Esophagus (tissue), 2 donors: Measurements from ENCODE around the gene FHDC1. TPM values are rescaled to one million over a fixed set of nuclear protein-coding genes. Genes with fewer than 3 reads are reported as not detected.

Source experiments
- H3K27ac ChIP-seq, 2 donors: one replicate each; pipeline ENCODE4 v1.5.1; 2013; ENCODE audit warnings: low read depth in 2 of 2, mild to moderate bottlenecking in 2 of 2, inconsistent platforms in 1 of 2, low read length in 1 of 2, moderate library complexity in 1 of 2
- H3K27me3 ChIP-seq, 2 donors: one replicate each; pipeline ENCODE4 v1.6.1; 2013; ENCODE audit warnings: low read length in 2 of 2, control low read depth in 1 of 2, mild to moderate bottlenecking in 1 of 2; ENCODE audit not compliant: insufficient read depth in 2 of 2, control insufficient read depth in 1 of 2
- H3K36me3 ChIP-seq, 2 donors: one replicate each; pipeline ENCODE4 v1.6.1; 2013; ENCODE audit warnings: low read length in 1 of 2; ENCODE audit not compliant: control insufficient read depth in 2 of 2, insufficient read depth in 2 of 2
- H3K4me1 ChIP-seq, 2 donors: one replicate each; pipeline ENCODE4 v1.6.1; 2013; ENCODE audit warnings: low read length in 1 of 2; ENCODE audit not compliant: control insufficient read depth in 2 of 2, insufficient read depth in 2 of 2
- H3K4me3 ChIP-seq, 2 donors: one replicate each; pipeline ENCODE4 v1.5.1; 2013; ENCODE audit warnings: low read length in 2 of 2, mild to moderate bottlenecking in 2 of 2, low read depth in 1 of 2, moderate library complexity in 1 of 2
- H3K9me3 ChIP-seq, 2 donors: one replicate each; pipeline ENCODE4 v1.6.1; 2013; ENCODE audit warnings: mild to moderate bottlenecking in 2 of 2, low read depth in 1 of 2, low read length in 1 of 2, moderate library complexity in 1 of 2; ENCODE audit not compliant: control insufficient read depth in 2 of 2, insufficient read depth in 1 of 2
- WGBS, 2 donors: extraction: QIAGEN DNeasy Blood & Tissue Kit; methylation state at CpG; one replicate each; pipeline ENCODE4 v1.1.7; 2013; 5-methylcytosine and 5-hydroxymethylcytosine counted together
- polyA plus RNA-seq, 2 donors: library from polyadenylated mRNA; stranded (reverse); fragments of 200-250 nt; gene quantifications; one replicate each; pipeline ENCODE4 v1.2.3, GENCODE V29; 2013
- donor health status: healthy with polysubstance abuse.
- donor health status: Bipolar disorder and iron deficiency.

The FHDC1 gene
- polyA plus RNA-seq, 2 donors = 4.7 to 6.7 TPM

GRCh38 chr4:152929888-152930287 is 6.2 kb upstream of the FHDC1 start:
- Histone ChIP-seq H3K4me1 (no peaks in the 10 kb centered on the region), H3K36me3 (no peaks in the 10 kb centered on the region), H3K9me3 (no peaks in the 10 kb centered on the region), H3K4me3 (no peak overlapping the region), H3K27ac (no peak overlapping the region), H3K27me3 (no peaks in the 10 kb centered on the region)
- WGBS, 2 donors = 25 to 48% methylated on average over 1 of the region's 1 CpG

- Histone ChIP-seq H3K4me1 (peaks cover 0 to 7% of the 10 kb centered on the region in 2 donors), H3K27ac (peak overlapping the region; percentile 78 to 88), H3K36me3 (no peaks in the 10 kb centered on the region), H3K4me3 (peak overlapping the region in 1 of 2 donors; percentile 70), H3K9me3 (no peaks in the 10 kb centered on the region), H3K27me3 (no peaks in the 10 kb centered on the region)
- WGBS, 2 donors = 26 to 27% methylated on average over 16 of the region's 16 CpGs
Observed at GRCh38 chr4:152935143-152935542, 980 bp upstream of the FHDC1 start.

GRCh38 chr4:152936446-152937335 is 568 bp downstream of the FHDC1 start:
- WGBS, 2 donors = 1% methylated on average over 77 to 93 of the region's 93 CpGs
- Histone ChIP-seq H3K27me3 (no peaks in the 10 kb centered on the region), H3K27ac (peak overlapping the region; percentile 76 to 88), H3K9me3 (no peaks in the 10 kb centered on the region), H3K36me3 (no peaks in the 10 kb centered on the region), H3K4me1 (peaks cover 0 to 7% of the 10 kb centered on the region in 2 donors), H3K4me3 (peak overlapping the region; percentile 67 to 70)

- H3K4me3 ChIP-seq = peak overlapping the region; percentile 67 to 70
- WGBS, 2 donors = 0 to 1% methylated on average over 64 to 91 of the region's 91 CpGs
- H3K27ac ChIP-seq = peak overlapping the region; percentile 76 to 88
- no peaks in the 10 kb centered on the region for H3K9me3 ChIP-seq
- no peaks in the 10 kb centered on the region for H3K27me3 ChIP-seq
- H3K36me3 ChIP-seq = no peaks in the 10 kb centered on the region
- peaks cover 0 to 7% of the 10 kb centered on the region in 2 donors for H3K4me1 ChIP-seq
Observed at GRCh38 chr4:152937336-152938236, 1.5 kb downstream of the FHDC1 start.

GRCh38 chr4:152938237-152938947 is 2.3 kb downstream of the FHDC1 start:
- no peaks in the 10 kb centered on the region for H3K27me3 ChIP-seq
- peak overlapping the region in 1 of 2 donors; percentile 47 for H3K27ac ChIP-seq
- no peaks in the 10 kb centered on the region for H3K9me3 ChIP-seq
- H3K36me3 ChIP-seq = no peaks in the 10 kb centered on the region
- WGBS, 2 donors = 15 to 18% methylated on average over 17 of the region's 17 CpGs
- H3K4me1 ChIP-seq = peaks cover 0 to 7% of the 10 kb centered on the region in 2 donors
- H3K4me3 ChIP-seq = peak overlapping the region; percentile 67 to 70

GRCh38 chr4:152939621-152940020 is 3.5 kb downstream of the FHDC1 start:
- H3K27ac ChIP-seq = no peak overlapping the region
- no peak overlapping the region for H3K4me3 ChIP-seq
- peaks cover 0 to 7% of the 10 kb centered on the region in 2 donors for H3K4me1 ChIP-seq
- H3K27me3 ChIP-seq = no peaks in the 10 kb centered on the region
- WGBS, 2 donors = 95% methylated on average over 2 of the region's 2 CpGs
- no peaks in the 10 kb centered on the region for H3K36me3 ChIP-seq
- H3K9me3 ChIP-seq = no peaks in the 10 kb centered on the region

- Histone ChIP-seq H3K36me3 (no peaks in the 10 kb centered on the region), H3K27ac (no peak overlapping the region), H3K9me3 (no peaks in the 10 kb centered on the region), H3K4me1 (peaks cover 0 to 7% of the 10 kb centered on the region in 2 donors), H3K4me3 (no peak overlapping the region), H3K27me3 (no peaks in the 10 kb centered on the region)
- 55 to 67% methylated on average over 2 of the region's 2 CpGs for WGBS, 2 donors
Observed at GRCh38 chr4:152940461-152940860, 4.3 kb downstream of the FHDC1 start.

GRCh38 chr4:152941411-152941810 is 5.3 kb downstream of the FHDC1 start:
- Histone ChIP-seq H3K27ac (no peak overlapping the region), H3K4me3 (no peak overlapping the region), H3K27me3 (no peaks in the 10 kb centered on the region), H3K9me3 (no peaks in the 10 kb centered on the region), H3K4me1 (peaks cover 0 to 4% of the 10 kb centered on the region in 2 donors), H3K36me3 (no peaks in the 10 kb centered on the region)
- 80 to 81% methylated on average over 1 of the region's 1 CpG for WGBS, 2 donors

GRCh38 chr4:152942346-152942745 is 6.2 kb downstream of the FHDC1 start:
- Histone ChIP-seq H3K27me3 (no peaks in the 10 kb centered on the region), H3K4me3 (no peak overlapping the region), H3K27ac (no peak overlapping the region), H3K36me3 (no peaks in the 10 kb centered on the region), H3K9me3 (no peaks in the 10 kb centered on the region), H3K4me1 (peaks cover 0 to 4% of the 10 kb centered on the region in 2 donors)
- WGBS, 2 donors = 65 to 78% methylated on average over 2 of the region's 2 CpGs
